Ascending aorta (tissue), 2 donors: Measurements from ENCODE around the gene RUVBL1. TPM values are rescaled to one million over a fixed set of nuclear protein-coding genes. Genes with fewer than 3 reads are reported as not detected.

ENCODE experiments used
- DNase-seq, 2 donors: peaks; one replicate each; pipeline ENCODE4 v3.0.0-alpha.2; 2019; ENCODE audit warnings: low spot score in 2 of 2
- H3K27ac ChIP-seq, 2 donors: fragments of 200-600 bp; sonication (generic); one replicate each; pipeline ENCODE4 v1.5.1; 2016 to 2017; ENCODE audit warnings: mild to moderate bottlenecking in 1 of 2
- H3K27me3 ChIP-seq: fragments of 200-600 bp; sonication (generic); one replicate; pipeline ENCODE4 v1.5.1; 2017
- H3K36me3 ChIP-seq, 2 donors: fragments of 200-600 bp; sonication (generic); one replicate each; pipeline ENCODE4 v1.5.1; 2016
- H3K4me1 ChIP-seq, 2 donors: fragments of 200-600 bp; sonication (generic); one replicate each; pipeline ENCODE4 v1.5.1; 2016 to 2017; ENCODE audit warnings: mild to moderate bottlenecking in 1 of 2
- H3K4me3 ChIP-seq, 2 donors: fragments of 200-600 bp; sonication (generic); one replicate each; pipeline ENCODE4 v1.5.1; 2016 to 2017; ENCODE audit warnings: mild to moderate bottlenecking in 1 of 2
- H3K9me3 ChIP-seq, 2 donors: fragments of 200-600 bp; sonication (generic); one replicate each; pipeline ENCODE4 v1.5.1; 2016
- intact Hi-C: fragments of 100-400 bp; cut with DNase I; formaldehyde crosslinking; loops from one replicate; pipeline ENCODE4 v1.15.1; 2023
- total RNA-seq: library from RNA; depleted of rRNA; stranded (reverse); fragments of >200 nt; gene quantifications from one replicate; pipeline ENCODE4 v1.1.0, GENCODE V29; 2016
- TF ChIP-seq, protein P1 (sequence below), 3 experiments: fragments of 200-600 bp in 2 of 3; fragments of 450-650 bp in 1 of 3; sonication (generic) in 2 of 3; IDR thresholded peaks; one replicate each; pipeline ENCODE4 v1.5.1; 2016 to 2019; ENCODE audit warnings: antibody characterized with exemption in 3 of 3, mild to moderate bottlenecking in 1 of 3, moderate library complexity in 1 of 3

RUVBL1 gene
- total RNA-seq, 1 donor from 2014 or later, result 10.3 TPM

DNA sequence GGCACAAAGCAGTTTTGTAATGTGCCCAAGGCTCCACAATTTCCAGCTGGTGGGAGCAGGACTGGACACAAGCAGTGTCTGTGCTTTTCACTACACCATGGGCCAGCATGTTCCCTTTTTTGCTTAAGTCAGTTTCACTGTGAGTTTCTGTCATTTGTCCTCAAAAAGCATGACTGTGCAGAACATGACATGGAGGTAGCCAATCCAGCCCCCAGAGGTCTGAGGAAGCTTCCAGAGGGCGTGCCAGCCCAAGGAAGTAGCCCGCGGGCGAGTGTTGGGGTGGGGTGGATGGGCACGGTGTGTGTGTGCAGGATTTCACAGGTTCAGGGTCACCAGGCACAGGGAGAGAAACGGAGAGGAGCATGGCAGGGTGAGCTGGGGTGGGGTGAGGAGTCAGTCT is 21.7 kb upstream of the RUVBL1 start:
- intact Hi-C loops, result no loop called here
- H3K27ac ChIP-seq, result no peak overlapping the region
- TF ChIP-seq, protein P1, sequence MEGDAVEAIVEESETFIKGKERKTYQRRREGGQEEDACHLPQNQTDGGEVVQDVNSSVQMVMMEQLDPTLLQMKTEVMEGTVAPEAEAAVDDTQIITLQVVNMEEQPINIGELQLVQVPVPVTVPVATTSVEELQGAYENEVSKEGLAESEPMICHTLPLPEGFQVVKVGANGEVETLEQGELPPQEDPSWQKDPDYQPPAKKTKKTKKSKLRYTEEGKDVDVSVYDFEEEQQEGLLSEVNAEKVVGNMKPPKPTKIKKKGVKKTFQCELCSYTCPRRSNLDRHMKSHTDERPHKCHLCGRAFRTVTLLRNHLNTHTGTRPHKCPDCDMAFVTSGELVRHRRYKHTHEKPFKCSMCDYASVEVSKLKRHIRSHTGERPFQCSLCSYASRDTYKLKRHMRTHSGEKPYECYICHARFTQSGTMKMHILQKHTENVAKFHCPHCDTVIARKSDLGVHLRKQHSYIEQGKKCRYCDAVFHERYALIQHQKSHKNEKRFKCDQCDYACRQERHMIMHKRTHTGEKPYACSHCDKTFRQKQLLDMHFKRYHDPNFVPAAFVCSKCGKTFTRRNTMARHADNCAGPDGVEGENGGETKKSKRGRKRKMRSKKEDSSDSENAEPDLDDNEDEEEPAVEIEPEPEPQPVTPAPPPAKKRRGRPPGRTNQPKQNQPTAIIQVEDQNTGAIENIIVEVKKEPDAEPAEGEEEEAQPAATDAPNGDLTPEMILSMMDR (IDR thresholded peaks at IDR 0.05), result no peak
- no peaks in the 10 kb centered on the region for H3K36me3 ChIP-seq
- no peaks in the 10 kb centered on the region for H3K9me3 ChIP-seq
- no peaks in the 10 kb centered on the region for H3K27me3 ChIP-seq
- no peaks in the 10 kb centered on the region for H3K4me1 ChIP-seq
- DNase-seq, result peak in 1 of 2 donors; percentile 65
- H3K4me3 ChIP-seq, result no peak overlapping the region

DNA sequence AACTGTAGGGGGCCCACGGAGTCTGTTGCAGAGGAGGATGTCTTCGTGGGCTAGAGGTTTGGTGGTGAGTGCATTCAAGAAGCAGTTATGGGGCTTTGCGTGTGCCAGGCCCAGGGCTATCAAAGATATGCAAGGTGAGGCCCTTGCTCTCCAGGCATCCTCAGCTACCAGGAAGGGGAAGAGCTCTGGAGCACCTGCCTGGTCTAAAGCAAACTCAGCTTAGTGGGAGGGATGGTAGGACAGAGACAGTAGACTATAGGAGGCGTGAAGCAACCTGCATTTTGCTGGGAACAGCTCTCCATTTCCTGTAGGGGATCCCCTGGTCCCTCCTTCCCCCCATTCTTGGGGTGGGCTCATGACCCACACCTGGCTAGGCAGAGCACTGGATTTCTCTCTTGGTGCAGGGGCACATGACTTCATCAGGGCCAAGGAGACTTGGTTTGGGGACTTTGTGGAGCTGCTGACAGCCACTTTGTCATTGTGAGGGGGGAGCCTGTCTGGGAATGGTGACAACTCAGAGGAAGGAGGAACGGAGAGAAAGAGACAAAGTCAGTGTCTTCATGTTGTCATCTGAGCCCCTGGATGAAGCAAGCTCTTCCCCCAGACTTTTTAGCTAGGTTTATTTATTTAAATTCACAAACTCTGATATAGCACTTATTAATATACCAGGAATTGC is 21.0 kb upstream of the RUVBL1 start:
- Histone ChIP-seq H3K4me1 (no peaks in the 10 kb centered on the region), H3K36me3 (no peaks in the 10 kb centered on the region), H3K27me3 (no peaks in the 10 kb centered on the region), H3K4me3 (no peak overlapping the region), H3K9me3 (no peaks in the 10 kb centered on the region), H3K27ac (no peak overlapping the region)
- intact Hi-C loops, result no loop called here
- no peak for DNase-seq
- TF ChIP-seq, protein P1 (IDR thresholded peaks at IDR 0.05), result no peak

DNA sequence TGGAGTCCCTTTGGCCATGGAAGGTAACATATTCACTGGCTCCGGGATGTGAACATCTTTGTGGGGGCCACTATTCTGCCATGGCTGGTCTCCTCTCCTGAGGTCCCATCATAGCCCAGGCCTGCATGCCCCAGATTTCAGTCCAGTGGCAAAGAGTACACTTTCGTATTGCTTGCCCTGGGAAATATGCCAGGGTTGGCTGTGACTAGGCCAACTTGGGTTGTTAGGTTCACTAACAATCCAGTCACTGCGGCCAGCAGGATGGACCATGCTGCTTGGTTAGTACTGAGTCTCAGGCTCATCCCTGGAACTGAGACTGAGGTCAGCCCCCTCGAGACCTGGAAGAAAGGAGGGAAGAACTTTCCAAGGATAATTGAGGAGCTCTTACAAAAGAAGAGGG is 19.9 kb upstream of the RUVBL1 start:
- Histone ChIP-seq H3K4me1 (no peaks in the 10 kb centered on the region), H3K27ac (no peak overlapping the region), H3K4me3 (no peak overlapping the region), H3K36me3 (no peaks in the 10 kb centered on the region), H3K27me3 (no peaks in the 10 kb centered on the region), H3K9me3 (no peaks in the 10 kb centered on the region)
- DNase-seq, result no peak
- intact Hi-C loops, result no loop called here
- TF ChIP-seq, protein P1 (IDR thresholded peaks at IDR 0.05), result no peak

DNA sequence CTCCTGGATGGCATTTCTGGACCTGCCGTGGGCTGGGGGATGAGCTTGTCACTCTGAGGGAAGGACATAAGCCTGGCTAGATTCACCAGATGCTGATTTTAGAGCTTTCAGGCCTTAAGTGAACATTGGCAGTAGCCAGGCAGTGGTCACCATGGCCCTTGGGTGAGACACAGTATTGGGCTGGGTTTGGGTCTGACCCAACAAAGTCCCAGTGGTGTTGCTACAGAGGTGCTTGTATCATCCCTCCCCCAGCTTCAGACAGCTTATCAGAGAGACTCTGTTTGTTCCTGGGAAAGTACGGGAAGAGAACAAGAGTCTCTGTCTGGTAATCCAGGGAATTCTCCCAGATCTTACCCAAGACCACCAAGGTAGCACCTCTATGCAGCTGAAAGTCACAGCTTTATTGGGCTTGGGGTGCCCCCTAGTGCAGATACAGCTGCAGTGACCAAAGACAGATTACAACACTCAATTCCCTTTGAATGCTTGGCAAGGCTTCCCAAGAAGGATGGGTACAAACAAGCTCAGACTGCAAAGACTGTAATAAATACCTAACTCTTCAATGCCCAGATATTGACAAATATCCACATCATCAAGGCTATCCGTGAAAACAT is 9.8 kb upstream of the RUVBL1 start:
- Histone ChIP-seq H3K27me3 (no peaks in the 10 kb centered on the region), H3K36me3 (no peaks in the 10 kb centered on the region), H3K4me3 (no peak overlapping the region), H3K27ac (no peak overlapping the region), H3K9me3 (no peaks in the 10 kb centered on the region), H3K4me1 (no peaks in the 10 kb centered on the region)
- TF ChIP-seq, protein P1 (IDR thresholded peaks at IDR 0.05), result peak in 2 of 3 experiments; percentile 21 to 37
- intact Hi-C loops, result no loop called here
- no peak for DNase-seq

DNA sequence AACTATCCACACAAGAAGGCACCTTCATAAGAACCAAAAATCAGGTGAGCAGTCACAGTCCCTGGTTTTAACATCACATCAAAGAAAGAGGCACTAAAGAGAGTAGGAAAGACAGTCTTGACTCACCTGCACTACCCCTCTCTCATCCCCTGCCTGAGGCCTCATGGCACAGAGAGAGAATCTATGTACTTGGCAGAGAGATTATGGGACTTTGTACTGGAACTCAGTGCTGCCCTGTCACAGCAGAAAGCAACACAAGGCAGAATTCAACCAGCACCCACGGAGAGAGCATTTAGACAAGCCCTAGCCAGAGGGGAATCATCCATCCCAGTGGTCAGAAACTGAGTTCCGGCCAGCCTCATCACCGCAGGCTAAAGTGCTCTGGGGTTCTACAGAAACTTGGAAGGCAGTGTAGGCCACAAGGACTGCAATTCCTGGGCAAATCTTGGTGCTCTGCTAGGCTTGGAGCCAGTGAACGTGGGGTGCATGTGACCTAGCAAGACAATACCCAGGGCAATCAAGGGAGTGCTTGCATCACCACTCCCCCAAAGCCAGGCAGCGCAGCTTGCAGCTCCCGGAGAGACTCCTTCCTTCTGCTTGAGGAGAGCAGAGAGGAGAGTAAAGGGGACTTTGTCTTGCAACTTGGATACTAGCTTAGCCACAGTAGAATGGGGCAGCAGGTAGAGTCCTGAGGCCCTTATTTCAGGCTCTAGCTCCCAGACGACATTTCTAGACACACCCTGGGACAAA is 8.5 kb upstream of the RUVBL1 start:
- Histone ChIP-seq H3K4me3 (no peak overlapping the region), H3K9me3 (no peaks in the 10 kb centered on the region), H3K36me3 (no peaks in the 10 kb centered on the region), H3K4me1 (no peaks in the 10 kb centered on the region), H3K27me3 (no peaks in the 10 kb centered on the region), H3K27ac (no peak overlapping the region)
- TF ChIP-seq, protein P1 (IDR thresholded peaks at IDR 0.05), result no peak
- intact Hi-C loops, result no loop called here
- DNase-seq, result no peak
